Left renal cortex interstitium (tissue), 4 donors: ENCODE results near the gene KRT6A. TPM values are rescaled to one million over a fixed set of nuclear protein-coding genes. Genes with fewer than 3 reads are reported as not detected.

Experiments used
- DNase-seq, 4 donors: peaks; one replicate each; pipeline ENCODE4 v3.0.0-alpha.2; 2013; ENCODE audit warnings: low read depth in 4 of 4, low spot score in 2 of 4, missing footprints in 1 of 4
- polyA plus RNA-seq, 4 donors: library from polyadenylated mRNA; unstranded; fragments of 120-200 nt; gene quantifications; one replicate each; pipeline ENCODE4 v1.2.1, GENCODE V29; 2013; ENCODE audit not compliant: insufficient read length in 4 of 4

The KRT6A gene
- polyA plus RNA-seq, 4 donors: not detected

DNA sequence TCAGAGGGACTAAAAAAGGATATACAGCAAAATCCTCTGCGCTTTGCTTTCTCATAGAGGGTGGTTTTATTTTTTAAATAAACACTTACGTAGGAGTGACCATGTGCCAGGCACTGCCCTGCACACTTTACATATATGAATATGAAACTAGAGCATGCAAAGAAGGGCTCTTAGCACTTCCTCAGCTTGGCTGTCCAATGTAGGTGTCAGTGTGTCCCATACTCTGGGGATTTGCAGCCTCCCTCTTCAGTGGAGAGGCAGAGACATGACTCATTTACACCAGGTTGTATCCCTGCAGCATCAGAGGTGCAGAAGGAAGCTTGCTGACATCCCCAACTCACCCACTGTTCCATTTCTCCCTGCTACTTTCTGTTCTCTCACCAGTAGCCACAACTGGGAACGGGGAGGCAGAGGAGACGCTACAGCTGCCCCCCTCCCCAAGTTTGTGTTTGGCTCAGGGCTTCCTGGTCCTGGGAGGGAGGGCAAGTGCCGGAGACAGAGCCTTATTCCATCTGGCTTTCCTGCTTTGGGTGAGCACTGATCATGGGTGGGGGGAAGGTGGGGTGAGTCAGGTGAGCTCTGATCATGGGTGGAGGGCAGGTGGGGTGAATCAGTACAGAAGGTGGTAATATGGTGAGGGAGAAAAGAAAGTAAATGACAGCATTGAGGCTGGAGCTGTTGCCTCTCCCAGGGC lies 32.0 kb upstream of the KRT6A start:
- no peak for DNase-seq

DNA sequence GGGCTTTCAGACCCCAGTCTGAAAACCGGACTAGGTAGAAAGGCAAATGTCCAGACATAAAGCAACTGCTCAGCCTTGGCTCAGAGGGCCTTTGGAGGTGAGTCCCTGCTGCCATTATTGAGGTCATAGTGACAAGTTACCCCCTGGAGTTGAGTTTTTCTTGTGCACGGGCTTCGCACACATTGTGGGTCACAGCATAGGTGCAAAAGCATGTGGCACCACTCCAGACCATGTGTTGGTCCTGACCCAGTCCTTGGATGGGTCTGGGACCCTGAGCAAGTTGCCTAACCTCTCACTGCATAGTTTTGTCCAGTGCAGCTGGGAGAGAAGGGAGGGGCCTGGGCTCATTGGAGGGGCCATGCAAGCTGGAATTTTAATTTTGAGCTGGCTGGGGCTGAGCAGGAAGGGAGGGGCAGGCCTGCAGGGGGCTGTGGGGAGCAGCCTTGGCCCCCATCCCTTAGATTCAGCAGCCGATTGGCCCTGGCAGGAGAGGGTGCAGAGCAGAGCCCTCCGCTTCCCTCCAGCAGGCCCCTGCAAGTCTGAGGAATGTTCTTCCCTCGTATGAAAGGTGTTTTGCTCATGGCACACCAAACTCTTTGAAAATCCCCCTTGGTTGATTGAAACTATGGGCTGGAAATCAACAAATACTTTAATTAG lies 31.3 kb upstream of the KRT6A start:
- DNase-seq: no peak

DNA sequence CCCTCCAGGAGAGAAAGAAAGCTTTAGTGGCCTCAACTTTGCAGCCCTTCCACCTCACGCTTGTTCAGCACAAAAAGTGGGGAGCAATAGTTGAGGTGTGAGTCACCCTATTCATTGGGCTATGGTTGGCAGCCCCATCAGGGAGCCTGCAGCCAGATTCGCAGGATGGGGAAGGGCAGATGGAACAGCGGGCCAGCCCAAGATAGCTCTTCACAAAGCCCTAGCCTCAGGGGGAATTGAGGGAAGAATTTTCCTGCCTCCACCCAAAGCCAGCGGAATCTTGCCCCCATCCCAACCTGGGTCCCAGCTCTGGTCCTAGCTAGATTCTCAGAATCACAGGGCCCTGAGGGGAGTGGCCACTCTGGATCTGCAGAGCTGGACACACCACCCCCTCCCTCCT lies 30.8 kb upstream of the KRT6A start:
- DNase-seq: no peak

DNA sequence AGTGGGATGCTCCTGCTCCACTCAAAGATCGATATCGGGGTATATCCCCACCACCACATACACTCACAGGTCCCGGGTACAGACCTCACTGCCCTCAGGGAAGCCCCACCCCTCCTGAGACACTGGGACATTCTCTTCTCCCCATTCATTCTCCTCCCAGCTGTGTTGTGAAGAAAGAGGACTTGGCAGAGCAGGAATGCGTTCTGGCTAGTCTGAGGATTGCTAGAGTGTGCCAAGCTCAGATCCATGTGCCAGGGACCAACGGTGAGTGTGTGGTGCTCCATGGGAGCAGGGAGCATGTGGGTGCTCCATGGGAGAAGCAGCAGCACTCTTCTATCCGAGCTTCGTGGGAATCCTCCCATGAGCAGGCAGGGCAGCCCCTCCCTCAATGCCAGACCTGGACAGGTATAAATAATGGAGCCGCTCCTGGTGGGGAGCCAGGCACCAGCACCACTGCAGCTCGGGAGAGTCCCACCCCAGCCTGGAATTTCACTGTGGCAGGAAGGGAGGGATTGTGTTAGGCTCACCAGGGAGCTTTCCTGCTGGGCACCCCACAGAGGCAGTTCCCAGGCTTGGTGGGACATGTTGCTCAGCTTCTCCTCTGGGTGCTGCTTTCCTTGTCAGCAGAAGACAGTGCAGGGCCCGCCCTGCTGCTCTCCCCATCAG lies 29.4 kb upstream of the KRT6A start:
- no peak for DNase-seq

DNA sequence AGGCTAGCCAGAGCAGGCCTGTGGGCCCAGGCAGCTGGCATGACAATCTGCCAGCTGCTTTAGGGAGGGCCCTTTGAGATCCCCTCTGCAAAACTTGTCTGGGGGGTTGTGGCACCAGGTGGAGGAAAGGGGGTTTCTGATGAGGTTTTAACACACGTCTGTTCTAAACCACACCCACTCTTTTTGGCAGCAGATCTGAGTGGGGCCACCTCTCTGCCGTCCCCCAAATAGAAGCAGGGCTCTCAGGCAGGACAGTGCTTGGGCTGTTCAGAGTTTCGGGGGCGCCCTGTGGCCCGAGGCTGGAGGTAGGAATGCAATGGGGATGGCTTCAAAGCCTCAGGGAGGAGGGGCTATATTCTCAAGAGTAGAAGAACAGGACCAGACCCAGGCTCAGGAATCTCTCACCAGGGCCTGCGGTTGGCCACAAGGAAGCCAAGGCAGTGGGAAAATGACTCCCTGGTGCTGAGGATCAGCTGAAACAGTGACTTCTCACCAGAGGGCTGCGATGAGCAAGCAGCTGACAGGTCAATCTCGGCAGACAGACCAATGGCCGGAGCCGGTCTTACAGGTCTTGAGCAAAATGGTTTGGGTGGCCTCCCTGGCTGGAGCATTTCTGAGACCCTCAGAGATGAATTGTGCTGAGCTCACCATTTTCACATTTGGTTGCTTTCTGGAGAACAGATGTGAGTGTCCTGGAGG lies 28.7 kb upstream of the KRT6A start:
- no peak for DNase-seq

DNA sequence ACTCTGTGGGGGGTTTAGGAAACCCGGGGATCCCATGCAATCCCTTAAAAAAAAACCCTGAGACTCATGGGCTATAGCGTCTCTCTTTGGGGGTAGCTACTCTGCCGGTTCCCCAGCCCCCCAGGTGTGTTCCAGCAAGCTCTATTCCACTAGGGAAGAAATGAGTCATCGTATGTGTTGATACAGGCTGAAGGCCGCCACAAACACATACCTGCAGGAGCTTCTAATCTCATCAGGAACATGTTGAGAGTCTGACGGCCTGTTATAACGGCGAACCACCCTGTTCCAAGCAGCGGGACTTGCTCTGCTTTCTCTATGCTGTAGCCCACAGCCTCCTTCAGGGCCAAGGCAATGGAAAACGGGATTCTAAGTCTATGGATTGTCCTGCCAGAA lies 28.1 kb upstream of the KRT6A start:
- no peak for DNase-seq

DNA sequence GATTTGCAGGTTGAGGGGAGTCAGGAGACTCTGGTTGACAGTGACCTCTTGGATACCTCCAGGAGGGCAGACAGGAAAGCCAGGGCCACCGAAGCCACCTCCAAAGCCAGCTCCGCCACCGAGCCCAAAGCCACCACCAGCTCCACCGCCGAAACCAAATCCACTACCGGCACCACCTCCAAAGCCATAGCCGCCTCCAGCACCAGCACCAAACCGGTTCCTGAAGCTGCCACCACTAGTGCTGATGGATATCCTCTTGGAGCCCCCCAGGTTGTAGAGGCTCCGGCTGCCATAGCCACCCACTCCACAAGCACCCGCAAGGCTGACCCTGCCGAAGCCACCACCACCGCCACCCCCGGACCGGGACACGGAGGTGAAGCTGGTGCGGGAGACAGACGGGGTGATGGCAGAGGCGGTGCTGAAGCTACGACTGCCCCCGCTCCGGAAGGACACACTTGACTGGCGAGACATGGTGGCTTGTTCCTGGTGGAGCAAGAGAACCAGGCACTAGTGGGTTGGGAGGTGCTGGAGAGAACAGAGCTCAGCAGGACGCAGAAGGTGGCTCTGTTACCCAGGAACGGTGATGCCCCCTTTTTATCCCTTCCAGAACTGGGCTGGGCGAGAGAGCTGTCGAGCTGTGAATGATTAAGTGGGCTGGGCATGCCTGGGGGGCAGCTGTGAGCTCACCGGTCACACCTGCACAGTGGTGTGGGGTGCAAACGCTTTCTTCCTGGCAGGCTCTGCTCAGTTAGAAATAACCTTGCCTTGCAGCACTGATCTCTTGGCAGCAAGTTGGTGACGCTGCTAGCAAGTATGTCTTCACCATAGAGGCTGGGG lies 27.0 kb upstream of the KRT6A start, which contains the start of gene KRT5:
TSS of gene KRT5 (minus strand) at position 569 of the 837 bp plus-strand sequence. CDS start at position 471, 98 bp downstream.
- DNase-seq: no peak

DNA sequence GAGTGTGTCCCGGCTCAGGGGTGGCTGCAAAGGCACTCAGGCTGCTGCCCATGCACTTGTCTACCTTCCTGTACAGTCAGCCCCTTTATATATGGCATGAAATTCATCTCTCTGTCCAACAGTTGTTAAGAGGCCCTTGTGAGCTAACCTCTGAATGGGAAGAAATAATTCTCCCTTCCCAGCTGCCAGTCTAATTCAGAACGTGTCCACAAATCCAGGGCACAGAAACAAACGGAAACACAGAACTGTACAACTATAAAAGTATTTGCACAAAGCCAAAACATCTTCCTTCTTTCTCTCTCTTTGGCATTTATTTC lies 26.3 kb upstream of the KRT6A start:
- DNase-seq: no peak

DNA sequence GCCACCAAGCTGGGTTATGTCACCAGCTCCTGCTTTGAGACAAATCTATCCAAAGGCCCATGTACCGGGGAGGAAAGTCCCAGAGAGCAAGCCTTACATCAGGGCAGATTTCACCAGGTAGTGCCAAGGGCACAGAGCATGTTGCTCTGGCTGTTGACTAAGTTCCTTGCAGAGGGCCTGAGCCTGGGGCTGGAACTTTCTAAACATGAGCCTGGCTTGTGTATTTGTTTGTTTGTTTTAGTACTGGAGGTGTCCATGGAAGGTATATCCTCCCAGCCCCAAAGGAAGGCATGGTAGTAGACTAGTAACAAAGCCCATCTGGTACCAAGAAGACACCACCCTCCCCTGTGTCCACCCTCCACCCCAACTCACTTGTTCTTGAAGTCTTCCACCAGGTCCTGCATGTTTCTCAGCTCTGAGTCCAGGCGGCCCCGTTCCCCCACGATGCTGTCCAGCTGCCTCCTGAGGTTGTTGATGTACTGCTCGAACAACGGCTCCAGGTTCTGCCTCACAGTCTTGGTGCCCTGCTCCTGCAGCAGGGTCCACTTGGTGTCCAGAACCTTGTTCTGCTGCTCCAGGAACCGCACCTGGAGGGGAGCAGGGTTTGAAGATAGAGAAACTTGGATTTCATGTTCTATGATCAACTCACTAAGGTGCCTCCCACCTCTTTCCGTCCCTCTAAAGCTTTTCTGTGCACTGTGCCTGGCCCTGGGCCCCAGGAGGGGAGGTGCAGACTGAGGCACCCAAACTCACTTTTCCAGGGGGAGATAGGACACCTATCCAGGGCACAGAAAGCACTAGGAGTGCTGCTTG lies 25.7 kb upstream of the KRT6A start:
- DNase-seq: no peak

DNA sequence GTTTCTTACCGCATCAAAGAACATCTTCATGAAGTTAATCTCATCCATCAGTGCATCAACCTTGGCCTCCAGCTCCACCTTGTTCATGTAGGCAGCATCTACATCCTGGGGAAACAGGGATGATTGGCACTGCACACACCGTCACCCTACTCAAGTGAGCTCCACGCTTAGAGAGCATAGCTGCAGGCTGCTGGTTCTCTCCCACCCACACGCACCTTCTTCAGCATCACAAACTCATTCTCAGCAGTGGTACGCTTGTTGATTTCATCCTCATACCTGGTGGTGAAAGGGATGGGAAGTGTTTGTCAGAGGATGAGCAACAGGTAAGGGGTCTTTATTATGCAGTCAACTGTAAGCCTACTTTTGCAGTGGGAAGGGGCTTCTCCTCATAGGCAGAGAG lies 24.8 kb upstream of the KRT6A start:
- no peak for DNase-seq

DNA sequence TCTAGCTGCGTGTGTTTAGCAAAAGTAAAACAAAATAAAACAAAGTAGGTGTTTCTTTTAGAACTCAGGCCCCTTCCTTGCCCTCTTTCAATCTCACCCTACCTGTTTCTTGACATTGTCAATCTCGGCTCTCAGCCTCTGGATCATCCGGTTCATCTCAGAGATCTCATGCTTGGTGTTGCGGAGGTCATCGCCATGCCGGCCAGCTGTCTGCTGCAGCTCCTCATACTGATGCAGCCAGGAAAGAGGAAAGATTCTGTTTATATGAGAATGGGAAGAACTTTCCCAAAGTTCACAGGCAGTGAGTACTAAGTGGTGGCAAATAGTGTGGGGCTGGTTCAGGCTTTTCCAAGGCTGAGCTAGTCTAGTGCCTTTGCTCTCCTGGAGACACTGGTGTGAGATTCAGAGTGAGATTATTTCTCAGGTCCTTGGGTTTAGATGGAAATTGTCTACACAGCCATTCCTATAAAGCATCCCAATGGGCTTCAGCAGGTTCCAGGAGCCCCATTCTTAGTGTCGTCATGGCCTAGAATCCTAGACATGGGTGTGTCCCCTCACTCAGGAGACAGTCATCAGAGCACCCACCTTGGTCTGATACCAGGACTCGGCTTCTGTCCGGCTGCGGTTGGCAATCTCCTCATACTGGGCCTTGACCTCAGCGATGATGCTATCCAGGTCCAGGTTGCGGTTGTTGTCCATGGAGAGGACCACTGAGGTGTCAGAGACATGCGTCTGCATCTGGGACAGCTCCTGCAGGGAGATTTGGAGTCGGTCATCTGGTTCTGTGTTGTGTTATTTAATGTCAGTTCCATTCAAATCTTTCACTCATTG lies 24.2 kb upstream of the KRT6A start:
- DNase-seq: no peak

DNA sequence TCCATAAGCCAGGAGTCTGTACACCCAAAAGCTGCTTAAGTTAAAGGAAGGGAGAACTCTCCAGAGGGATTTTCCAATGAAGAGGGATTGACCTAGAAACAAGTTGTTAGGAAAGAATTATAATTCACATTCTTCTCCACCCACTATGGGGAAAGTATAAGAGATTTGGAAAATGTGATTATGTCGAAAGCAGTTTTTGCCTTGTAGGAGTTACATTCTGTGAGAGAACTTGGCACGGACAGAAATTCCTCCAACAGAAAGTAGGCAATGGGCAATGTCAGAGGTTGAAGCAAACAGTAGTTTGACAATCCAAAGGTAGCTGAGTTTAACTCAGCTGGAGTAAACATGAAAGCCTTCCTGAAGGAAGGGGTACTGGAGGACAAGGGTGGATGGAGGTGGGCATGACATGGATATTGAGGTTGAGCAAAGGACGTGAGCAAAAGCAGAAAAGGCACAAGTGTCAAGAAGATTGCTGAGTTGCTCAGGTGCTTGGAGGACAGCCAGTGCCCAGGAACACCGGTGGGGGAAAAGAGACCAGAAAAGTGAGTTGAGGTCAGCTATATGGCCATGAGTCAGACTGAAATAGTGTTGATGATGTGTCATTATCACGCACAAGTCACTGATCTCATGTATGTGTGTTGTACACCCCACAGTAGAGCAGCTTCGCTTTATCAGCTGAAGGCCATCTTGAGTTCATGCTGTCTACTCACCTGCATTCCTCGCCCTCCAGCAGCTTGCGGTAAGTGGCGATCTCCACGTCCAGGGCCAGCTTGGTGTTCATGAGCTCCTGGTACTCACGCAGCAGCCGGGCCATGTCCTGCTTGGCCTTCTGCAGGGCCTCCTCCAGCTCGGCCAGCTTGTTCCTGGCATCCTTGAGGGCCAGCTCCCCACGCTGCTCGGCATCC lies 23.1 kb upstream of the KRT6A start:
- DNase-seq: no peak

DNA sequence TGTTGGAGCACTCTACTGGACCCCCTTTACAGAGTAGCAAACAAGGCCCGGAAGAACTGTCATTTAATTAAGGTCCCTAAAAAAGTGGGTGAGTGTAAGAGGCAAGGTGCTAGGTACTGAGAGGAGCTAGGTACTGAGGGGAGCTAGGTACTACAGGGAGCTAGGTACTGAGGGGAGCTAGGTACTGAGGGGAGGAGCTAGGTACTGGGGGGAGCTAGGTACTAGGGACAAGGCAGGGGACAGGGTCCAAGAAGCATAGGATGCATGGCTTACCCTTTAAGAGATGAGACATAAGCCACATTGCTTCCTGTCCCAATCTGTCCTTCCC lies 22.2 kb upstream of the KRT6A start:
- DNase-seq: no peak

DNA sequence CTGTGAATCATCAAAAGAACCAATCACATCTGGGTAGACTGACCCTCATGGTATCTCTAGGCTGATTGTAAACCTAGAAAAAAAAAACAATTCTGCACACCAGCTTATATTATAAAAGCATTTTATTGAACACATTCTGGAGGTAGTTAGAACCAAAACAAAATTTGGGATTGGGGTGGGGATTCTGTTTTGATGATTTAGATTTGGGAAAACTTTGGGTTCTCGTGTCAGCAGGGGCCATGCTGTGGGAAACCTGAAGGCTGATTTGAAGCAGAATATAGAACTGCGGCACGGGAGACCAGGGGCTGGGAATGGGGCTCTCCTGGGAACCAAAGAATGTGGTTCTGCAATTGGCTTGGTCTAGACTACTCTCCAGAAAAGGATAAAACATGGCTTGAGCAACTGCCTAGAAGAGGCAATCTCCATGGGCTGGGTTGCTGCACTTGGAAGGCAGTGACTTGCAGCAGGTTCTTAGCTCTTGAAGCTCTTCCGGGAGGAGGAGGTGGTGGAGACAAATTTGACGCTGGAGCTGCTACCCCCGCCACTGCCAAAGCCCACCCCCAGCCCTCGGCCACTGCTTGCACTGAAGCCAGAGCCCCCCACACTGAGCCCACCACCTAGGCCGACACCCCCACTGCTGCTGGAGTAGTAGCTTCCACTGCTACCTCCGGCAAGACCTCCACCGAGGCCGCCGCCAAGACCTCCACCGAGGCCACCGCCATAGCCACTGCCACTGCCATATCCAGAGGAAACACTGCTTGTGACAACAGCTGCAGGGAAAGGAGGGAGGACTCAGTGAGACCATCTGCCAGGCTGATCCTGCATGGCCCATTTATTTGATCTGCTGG lies 21.6 kb upstream of the KRT6A start:
- no peak for DNase-seq

DNA sequence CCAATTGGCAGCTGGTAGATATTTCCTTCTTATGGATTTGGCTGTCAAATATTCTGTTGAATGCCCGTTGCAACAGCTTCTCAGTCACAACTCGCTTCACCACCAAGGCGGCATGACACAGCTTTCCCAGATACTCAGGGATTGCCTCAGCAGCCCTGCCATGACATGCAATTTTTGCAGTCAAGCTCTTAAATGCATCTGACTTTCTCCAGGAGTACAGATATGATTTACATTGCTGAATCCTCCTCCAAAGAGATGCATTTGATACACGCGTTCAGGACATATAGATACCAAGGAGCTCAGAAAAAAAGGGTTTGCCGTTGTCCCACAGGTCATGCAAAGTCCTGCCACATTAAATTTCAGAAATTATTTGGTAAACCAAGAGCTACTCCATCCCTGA lies 20.7 kb upstream of the KRT6A start:
- no peak for DNase-seq

DNA sequence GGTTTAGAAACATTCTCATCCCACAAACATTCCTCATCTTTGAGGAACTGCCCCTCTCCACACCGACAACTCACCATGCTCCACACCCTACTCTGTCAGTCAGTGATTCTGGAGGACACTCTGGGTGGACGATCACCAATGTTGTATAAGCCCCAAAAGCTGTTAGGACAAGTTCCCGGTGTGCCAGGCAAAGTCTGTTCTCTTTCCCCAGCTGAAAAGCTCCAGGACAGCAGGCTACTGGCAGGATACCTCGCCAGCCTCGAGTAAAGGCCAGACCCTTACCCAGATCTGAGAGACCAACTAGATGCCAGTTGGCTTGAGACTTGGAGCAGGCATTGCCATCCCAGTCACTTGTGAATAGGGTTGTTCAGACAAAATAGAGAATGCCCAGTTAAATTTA lies 15.2 kb upstream of the KRT6A start:
- DNase-seq: no peak
